Neural progenitor cell (in vitro differentiated cells): Measurements from ENCODE around the gene NEIL3. TPM values are rescaled to one million over a fixed set of nuclear protein-coding genes. Genes with fewer than 3 reads are reported as not detected.

Source experiments
- DNase-seq: peaks from one replicate; pipeline ENCODE4 v3.0.0-alpha.2; 2016; ENCODE audit warnings: low spot score
- H2AFZ ChIP-seq: fragments of 200-600 bp; sonication (generic); replicated peaks from 2 replicates; pipeline ENCODE4 v1.6.1; 2016; ENCODE audit warnings: antibody characterized with exemption
- H3F3A ChIP-seq: fragments of 200-600 bp; sonication (generic); 2 replicates; pipeline ENCODE4 v1.6.1; 2016; ENCODE audit warnings: antibody characterized with exemption, low read depth
- H3K27ac ChIP-seq: fragments of 200-600 bp; sonication (generic); 2 replicates; pipeline ENCODE4 v1.5.1; 2016; ENCODE audit warnings: mild to moderate bottlenecking
- H3K27me3 ChIP-seq: fragments of 200-600 bp; sonication (generic); 2 replicates; pipeline ENCODE4 v1.6.1; 2016; ENCODE audit warnings: mild to moderate bottlenecking, moderate library complexity
- H3K36me3 ChIP-seq: fragments of 200-600 bp; sonication (generic); 2 replicates; pipeline ENCODE4 v1.5.1; 2016
- H3K4me1 ChIP-seq: fragments of 200-600 bp; sonication (generic); 2 replicates; pipeline ENCODE4 v1.6.1; 2016; ENCODE audit warnings: mixed run types
- H3K4me2 ChIP-seq: fragments of 200-600 bp; sonication (generic); 2 replicates; pipeline ENCODE4 v1.6.1; 2016
- H3K4me3 ChIP-seq: fragments of 200-600 bp; sonication (generic); 2 replicates; pipeline ENCODE4 v1.5.1; 2016
- H3K79me2 ChIP-seq: fragments of 200-600 bp; sonication (generic); 2 replicates; pipeline ENCODE4 v1.6.1; 2016; ENCODE audit warnings: low read depth
- H3K9ac ChIP-seq: fragments of 200-600 bp; sonication (generic); 2 replicates; pipeline ENCODE4 v1.6.1; 2016
- H3K9me3 ChIP-seq: fragments of 200-600 bp; sonication (generic); 2 replicates; pipeline ENCODE4 v1.5.1; 2016; ENCODE audit warnings: low read depth
- H4K20me1 ChIP-seq: fragments of 200-600 bp; sonication (generic); 2 replicates; pipeline ENCODE4 v1.6.1; 2016; ENCODE audit warnings: low read depth
- H3K27ac Mint-ChIP-seq: 3 replicates; pipeline ENCODE4 v1.8.0; 2021; ENCODE audit warnings: mixed read lengths
- H3K27me3 Mint-ChIP-seq: 2 replicates; pipeline ENCODE4 v1.8.0; 2022; ENCODE audit warnings: low read depth, mild to moderate bottlenecking, inconsistent platforms, moderate library complexity, mixed read lengths; ENCODE audit not compliant: insufficient read depth
- H3K36me3 Mint-ChIP-seq: 3 replicates; pipeline ENCODE4 v1.8.0; 2021; ENCODE audit warnings: mixed read lengths
- H3K4me1 Mint-ChIP-seq: 3 replicates; pipeline ENCODE4 v1.8.0; 2021; ENCODE audit warnings: mixed read lengths
- H3K4me3 Mint-ChIP-seq: 3 replicates; pipeline ENCODE4 v1.8.0; 2021; ENCODE audit warnings: mild to moderate bottlenecking, moderate library complexity, mixed read lengths
- H3K9me3 Mint-ChIP-seq: 3 replicates; pipeline ENCODE4 v1.8.0; 2020; ENCODE audit warnings: mixed read lengths
- CTCF ChIP-seq: fragments of 200-600 bp; sonication (generic); IDR thresholded peaks from 2 replicates; pipeline ENCODE4 v1.5.1; 2017; ENCODE audit warnings: antibody characterized with exemption, mild to moderate bottlenecking
- EZH2 ChIP-seq: fragments of 200-600 bp; sonication (generic); IDR thresholded peaks from 2 replicates; pipeline ENCODE4 v1.6.1; 2017; ENCODE audit warnings: antibody characterized with exemption, mild to moderate bottlenecking, moderate library complexity
- EZH2phosphoT487 ChIP-seq: fragments of 200-600 bp; sonication (generic); IDR thresholded peaks from 2 replicates; pipeline ENCODE4 v1.6.1; 2017; ENCODE audit warnings: antibody characterized with exemption
- total RNA-seq: library from RNA; depleted of rRNA; stranded (reverse); fragments of >200 nt; gene quantifications from 2 replicates; pipeline ENCODE4 v1.2.3, GENCODE V29; 2015; ENCODE audit warnings: low replicate concordance

NEIL3 gene
- total RNA-seq, 1 donor from 2014 or later: 26.3 TPM

GRCh38 chr4:177356206-177356605, 46.5 kb downstream of the NEIL3 start:
- no peak for TF ChIP-seq EZH2phosphoT487
- TF ChIP-seq EZH2: no peak
- no peak for TF ChIP-seq CTCF
- H4K20me1 ChIP-seq: no peaks in the 10 kb centered on the region
- no peaks in the 10 kb centered on the region for H3K4me1 ChIP-seq
- no peak overlapping the region for H3K4me3 ChIP-seq
- Mint-ChIP-seq H3K36me3 (peaks cover 13% of the 10 kb centered on the region), H3K27me3 (peaks cover 3% of the 10 kb centered on the region), H3K9me3 (no peaks in the 10 kb centered on the region), H3K4me3 (no peak overlapping the region), H3K27ac (no peak overlapping the region), H3K4me1 (no peaks in the 10 kb centered on the region)
- H3F3A ChIP-seq: no peaks in the 10 kb centered on the region
- no peak overlapping the region for H3K4me2 ChIP-seq
- H3K9me3 ChIP-seq: no peaks in the 10 kb centered on the region
- peaks cover 4% of the 10 kb centered on the region for H3K36me3 ChIP-seq
- no peak overlapping the region for H3K27ac ChIP-seq
- no peak overlapping the region for H2AFZ ChIP-seq
- no peak for DNase-seq
- no peak overlapping the region for H3K9ac ChIP-seq
- H3K27me3 ChIP-seq: no peaks in the 10 kb centered on the region
- no peaks in the 10 kb centered on the region for H3K79me2 ChIP-seq

- Histone ChIP-seq H3K27me3 (no peaks in the 10 kb centered on the region), H3K4me2 (no peak overlapping the region), H3K27ac (no peak overlapping the region), H4K20me1 (no peaks in the 10 kb centered on the region), H3K9me3 (no peaks in the 10 kb centered on the region), H3K4me1 (no peaks in the 10 kb centered on the region), H3K4me3 (no peak overlapping the region), H3F3A (no peaks in the 10 kb centered on the region), H3K36me3 (peaks cover 4% of the 10 kb centered on the region), H2AFZ (no peak overlapping the region), H3K79me2 (no peaks in the 10 kb centered on the region), H3K9ac (no peak overlapping the region)
- Mint-ChIP-seq H3K4me3 (no peak overlapping the region), H3K9me3 (no peaks in the 10 kb centered on the region), H3K27me3 (peaks cover 3% of the 10 kb centered on the region), H3K4me1 (no peaks in the 10 kb centered on the region), H3K27ac (no peak overlapping the region), H3K36me3 (peaks cover 14% of the 10 kb centered on the region)
- TF ChIP-seq EZH2 (no peak), CTCF (no peak), EZH2phosphoT487 (no peak)
- no peak for DNase-seq
Measured at GRCh38 chr4:177356921-177357320, 47.2 kb downstream of the NEIL3 start.

GRCh38 chr4:177367336-177367735, 57.7 kb downstream of the NEIL3 start:
- TF ChIP-seq EZH2phosphoT487 (no peak), CTCF (peak; percentile 49)
- Histone ChIP-seq H2AFZ (no peak overlapping the region), H3K4me2 (no peak overlapping the region), H3K4me1 (no peaks in the 10 kb centered on the region), H3K9me3 (no peaks in the 10 kb centered on the region), H3K27me3 (no peaks in the 10 kb centered on the region), H4K20me1 (no peaks in the 10 kb centered on the region), H3K4me3 (no peak overlapping the region), H3K79me2 (no peaks in the 10 kb centered on the region), H3K27ac (no peak overlapping the region), H3K36me3 (no peaks in the 10 kb centered on the region), H3K9ac (no peak overlapping the region), H3F3A (no peaks in the 10 kb centered on the region)
- DNase-seq: peak; percentile 48
- Mint-ChIP-seq H3K9me3 (peaks cover 8% of the 10 kb centered on the region), H3K4me1 (peaks cover 5% of the 10 kb centered on the region), H3K27me3 (peaks cover 2% of the 10 kb centered on the region), H3K4me3 (no peak overlapping the region), H3K27ac (no peak overlapping the region), H3K36me3 (peaks cover 32% of the 10 kb centered on the region)

- no peaks in the 10 kb centered on the region for H3K36me3 ChIP-seq
- H3F3A ChIP-seq: peaks cover 8% of the 10 kb centered on the region
- no peak overlapping the region for H3K27ac Mint-ChIP-seq
- DNase-seq: no peak
- H3K4me1 Mint-ChIP-seq: peaks cover 14% of the 10 kb centered on the region
- no peak overlapping the region for H2AFZ ChIP-seq
- peaks cover 8% of the 10 kb centered on the region for H3K9me3 Mint-ChIP-seq
- no peaks in the 10 kb centered on the region for H3K9me3 ChIP-seq
- H3K4me1 ChIP-seq: peaks cover 19% of the 10 kb centered on the region
- H3K4me3 Mint-ChIP-seq: no peak overlapping the region
- H4K20me1 ChIP-seq: no peaks in the 10 kb centered on the region
- no peaks in the 10 kb centered on the region for H3K27me3 Mint-ChIP-seq
- H3K27ac ChIP-seq: no peak overlapping the region
- no peaks in the 10 kb centered on the region for H3K79me2 ChIP-seq
- TF ChIP-seq CTCF: no peak
- TF ChIP-seq EZH2phosphoT487: no peak
- no peak for TF ChIP-seq EZH2
- H3K9ac ChIP-seq: no peak overlapping the region
- H3K36me3 Mint-ChIP-seq: peaks cover 19% of the 10 kb centered on the region
- no peak overlapping the region for H3K4me2 ChIP-seq
- H3K27me3 ChIP-seq: no peaks in the 10 kb centered on the region
- no peak overlapping the region for H3K4me3 ChIP-seq
Measured at GRCh38 chr4:177369372-177369771, 59.7 kb downstream of the NEIL3 start.
